Keratinocyte (primary cell): ENCODE data around the gene DPP3. TPM values are rescaled to one million over a fixed set of nuclear protein-coding genes. Genes with fewer than 3 reads are reported as not detected.

ENCODE experiments used
- DNase-seq: peaks from one replicate; pipeline ENCODE4 v3.0.0-alpha.2; 2011; ENCODE audit warnings: low read depth, missing footprints, low spot score
- FAIRE-seq: peaks from 2 replicates; lab custom pipeline; 2011; peaks lifted over from hg19 to GRCh38; lab: Jason Lieb, UNC
- H2AFZ ChIP-seq: 2 replicates; pipeline ENCODE4 v1.6.0; 2012; ENCODE audit warnings: low read length, control low read depth, inconsistent platforms; ENCODE audit not compliant: control insufficient read depth
- H3K27ac ChIP-seq: 2 replicates; pipeline ENCODE4 v1.5.1; 2011; ENCODE audit warnings: low read length; ENCODE audit not compliant: control insufficient read depth, insufficient read depth
- H3K27me3 ChIP-seq: 3 replicates; pipeline ENCODE4 v1.6.0; 2011; ENCODE audit warnings: low read length; ENCODE audit not compliant: control insufficient read depth, insufficient read depth; ENCODE audit errors: extremely low read depth
- H3K36me3 ChIP-seq, 2 experiments: 2 replicates in 1 of 2; 3 replicates in 1 of 2; pipeline ENCODE4 v1.5.1; 2011; ENCODE audit warnings: low read length in 2 of 2, mild to moderate bottlenecking in 1 of 2; ENCODE audit not compliant: control insufficient read depth in 2 of 2, insufficient read depth in 2 of 2; ENCODE audit errors: extremely low read depth in 1 of 2
- H3K4me1 ChIP-seq: 3 replicates; pipeline ENCODE4 v1.5.1; 2011; ENCODE audit warnings: low read length; ENCODE audit not compliant: control insufficient read depth, insufficient read depth; ENCODE audit errors: extremely low read depth
- H3K4me2 ChIP-seq: 3 replicates; pipeline ENCODE4 v1.6.0; 2011; ENCODE audit warnings: low read depth, low read length; ENCODE audit not compliant: control insufficient read depth, insufficient read depth; ENCODE audit errors: extremely low read depth
- H3K4me3 ChIP-seq, 3 experiments: fragments of 200-600 bp in 1 of 3; sonication (generic) in 1 of 3; 2 replicates in 2 of 3; 3 replicates in 1 of 3; pipeline ENCODE4 v1.5.1; 2011 to 2016; ENCODE audit warnings: low read length in 3 of 3, mild to moderate bottlenecking in 3 of 3, control low read depth in 2 of 3, inconsistent platforms in 1 of 3, low read depth in 1 of 3, mixed read lengths in 1 of 3, mixed run types in 1 of 3, moderate library complexity in 1 of 3; ENCODE audit not compliant: control insufficient read depth in 2 of 3, insufficient read depth in 2 of 3; ENCODE audit errors: extremely low read depth in 1 of 3
- H3K79me2 ChIP-seq: 2 replicates; pipeline ENCODE4 v1.6.0; 2012; ENCODE audit warnings: low read length; ENCODE audit not compliant: control insufficient read depth, insufficient read depth
- H3K9ac ChIP-seq: 3 replicates; pipeline ENCODE4 v1.6.0; 2011; ENCODE audit warnings: low read length; ENCODE audit not compliant: control insufficient read depth, insufficient read depth; ENCODE audit errors: extremely low read depth
- H3K9me1 ChIP-seq: 3 replicates; pipeline ENCODE4 v1.6.0; 2011; ENCODE audit warnings: low read length; ENCODE audit not compliant: control insufficient read depth, insufficient read depth; ENCODE audit errors: extremely low read depth
- H3K9me3 ChIP-seq: 2 replicates; pipeline ENCODE4 v1.5.1; 2012; ENCODE audit warnings: low read depth, low read length; ENCODE audit not compliant: control insufficient read depth
- H4K20me1 ChIP-seq: 3 replicates; pipeline ENCODE4 v1.6.0; 2011; ENCODE audit warnings: low read length; ENCODE audit not compliant: control insufficient read depth, insufficient read depth; ENCODE audit errors: extremely low read depth
- EZH2 ChIP-seq: IDR thresholded peaks from one replicate; pipeline ENCODE4 v1.6.1; 2012; ENCODE audit warnings: inconsistent platforms, mild to moderate bottlenecking, low read length, moderate library complexity
- dilution Hi-C: fragments of 300-500 bp; cut with MboI; formaldehyde crosslinking; loops from one replicate; pipeline ENCODE4 v1.7.0; 2020; ENCODE audit warnings: low sequenced_read_pairs; ENCODE audit not compliant: extremely low pct_ligation_motif_present
- polyA plus RNA-seq, 5 experiments: library from polyadenylated mRNA; depleted of rRNA in 3 of 5; stranded (reverse) in 3 of 5; stranded (forward) in 1 of 5; unstranded in 1 of 5; fragments of >200 nt; gene quantifications; 1 replicate in 1 of 5; 2 replicates in 3 of 5; 3 replicates in 1 of 5; pipeline versions ENCODE4 v1.2.1 to v1.2.3, GENCODE V29; 2011 to 2012; ENCODE audit warnings: missing spikeins in 2 of 5, low read depth in 1 of 5, low replicate concordance in 1 of 5
- TF ChIP-seq, protein P1 (sequence below), 3 experiments: IDR thresholded peaks in 1 of 3; conservative IDR thresholded peaks in 1 of 3; optimal IDR thresholded peaks in 1 of 3; 2 replicates in 2 of 3; 3 replicates in 1 of 3; pipeline versions ENCODE3 to v1.5.1; 2011; ENCODE audit warnings: low read length in 3 of 3, mild to moderate bottlenecking in 3 of 3, moderate library complexity in 2 of 3, control low read depth in 1 of 3, inconsistent platforms in 1 of 3; ENCODE audit not compliant: insufficient read depth in 2 of 3; ENCODE audit errors: extremely low read depth in 1 of 3

The DPP3 gene
- polyA plus RNA-seq, 1 donor (not counting 4 experiments of a cell fraction or from before 2014, with no cell fraction given), result 57.9 TPM

GRCh38 chr11:66494458-66494857 is 14.2 kb downstream of the DPP3 start:
- Histone ChIP-seq H3K4me2 (no peak overlapping the region), H3K79me2 (no peaks in the 10 kb centered on the region), H3K9ac (no peak overlapping the region), H3K36me3 (peaks cover 36% of the 10 kb centered on the region in 2 experiments), H2AFZ (no peak overlapping the region), H3K27me3 (no peaks in the 10 kb centered on the region), H3K9me3 (no peaks in the 10 kb centered on the region), H3K4me1 (no peaks in the 10 kb centered on the region), H3K27ac (no peak overlapping the region), H3K9me1 (no peaks in the 10 kb centered on the region), H3K4me3 (no peak overlapping the region), H4K20me1 (no peaks in the 10 kb centered on the region)
- FAIRE-seq (no peak), DNase-seq (no peak)
- TF ChIP-seq EZH2, result no peak
- TF ChIP-seq, protein P1, sequence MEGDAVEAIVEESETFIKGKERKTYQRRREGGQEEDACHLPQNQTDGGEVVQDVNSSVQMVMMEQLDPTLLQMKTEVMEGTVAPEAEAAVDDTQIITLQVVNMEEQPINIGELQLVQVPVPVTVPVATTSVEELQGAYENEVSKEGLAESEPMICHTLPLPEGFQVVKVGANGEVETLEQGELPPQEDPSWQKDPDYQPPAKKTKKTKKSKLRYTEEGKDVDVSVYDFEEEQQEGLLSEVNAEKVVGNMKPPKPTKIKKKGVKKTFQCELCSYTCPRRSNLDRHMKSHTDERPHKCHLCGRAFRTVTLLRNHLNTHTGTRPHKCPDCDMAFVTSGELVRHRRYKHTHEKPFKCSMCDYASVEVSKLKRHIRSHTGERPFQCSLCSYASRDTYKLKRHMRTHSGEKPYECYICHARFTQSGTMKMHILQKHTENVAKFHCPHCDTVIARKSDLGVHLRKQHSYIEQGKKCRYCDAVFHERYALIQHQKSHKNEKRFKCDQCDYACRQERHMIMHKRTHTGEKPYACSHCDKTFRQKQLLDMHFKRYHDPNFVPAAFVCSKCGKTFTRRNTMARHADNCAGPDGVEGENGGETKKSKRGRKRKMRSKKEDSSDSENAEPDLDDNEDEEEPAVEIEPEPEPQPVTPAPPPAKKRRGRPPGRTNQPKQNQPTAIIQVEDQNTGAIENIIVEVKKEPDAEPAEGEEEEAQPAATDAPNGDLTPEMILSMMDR (optimal IDR thresholded peaks at IDR 0.05 in 1 of 3, IDR thresholded peaks at IDR 0.05 in 1 of 3, conservative IDR thresholded peaks at IDR 0.05 in 1 of 3; ENCODE audit: extremely low read depth in 1 of 3, insufficient read depth in 2 of 3, low read length in 3 of 3), result no peak
- dilution Hi-C loops, result no loop called here

GRCh38 chr11:66494935-66495334 is 14.7 kb downstream of the DPP3 start:
- Histone ChIP-seq H3K9ac (no peak overlapping the region), H3K27me3 (no peaks in the 10 kb centered on the region), H4K20me1 (no peaks in the 10 kb centered on the region), H3K27ac (no peak overlapping the region), H3K79me2 (no peaks in the 10 kb centered on the region), H3K9me3 (no peaks in the 10 kb centered on the region), H3K9me1 (no peaks in the 10 kb centered on the region), H2AFZ (no peak overlapping the region), H3K4me1 (no peaks in the 10 kb centered on the region), H3K4me3 (no peak overlapping the region), H3K4me2 (no peak overlapping the region), H3K36me3 (peaks cover 33% of the 10 kb centered on the region in 2 experiments)
- dilution Hi-C loops, result no loop called here
- TF ChIP-seq, protein P1 (optimal IDR thresholded peaks at IDR 0.05 in 1 of 3, IDR thresholded peaks at IDR 0.05 in 1 of 3, conservative IDR thresholded peaks at IDR 0.05 in 1 of 3; ENCODE audit: extremely low read depth in 1 of 3, insufficient read depth in 2 of 3, low read length in 3 of 3), result no peak
- TF ChIP-seq EZH2, result no peak
- FAIRE-seq (no peak), DNase-seq (no peak)
